HAP-1 (cell line): ENCODE measurements around the gene GPLD1.

ENCODE experiments used
- DNase-seq, 2 experiments: peaks; one replicate each; pipeline ENCODE4 v3.0.0-alpha.2; 2016 to 2020; ENCODE audit warnings: low spot score in 2 of 2
- H3K27me3 ChIP-seq: fragments of 250-450 bp; sonication (Bioruptor Pico); 2 replicates; pipeline ENCODE4 v1.5.1; 2020; ENCODE audit warnings: low read depth, mild to moderate bottlenecking, moderate library complexity
- H3K36me3 ChIP-seq: fragments of 250-450 bp; sonication (Bioruptor Pico); replicated peaks from 2 replicates; pipeline ENCODE4 v1.5.1; 2020; ENCODE audit warnings: mild to moderate bottlenecking
- H3K4me1 ChIP-seq: fragments of 250-450 bp; sonication (Bioruptor Pico); 2 replicates; pipeline ENCODE4 v1.5.1; 2020; ENCODE audit warnings: mild to moderate bottlenecking
- H3K4me3 ChIP-seq: fragments of 250-450 bp; sonication (Bioruptor Pico); 2 replicates; pipeline ENCODE4 v1.5.1; 2020; ENCODE audit warnings: mild to moderate bottlenecking, moderate library complexity
- H3K9me3 ChIP-seq: fragments of 250-450 bp; sonication (Bioruptor Pico); 2 replicates; pipeline ENCODE4 v1.5.1; 2020; ENCODE audit warnings: mild to moderate bottlenecking, moderate library complexity
- in situ Hi-C: fragments of 300-500 bp; cut with MboI; formaldehyde crosslinking; loops from 3 replicates; pipeline ENCODE4 v1.14.3; 2020; ENCODE audit warnings: low sequenced_read_pairs, inconsistent platforms, mixed read lengths

GPLD1 gene

DNA sequence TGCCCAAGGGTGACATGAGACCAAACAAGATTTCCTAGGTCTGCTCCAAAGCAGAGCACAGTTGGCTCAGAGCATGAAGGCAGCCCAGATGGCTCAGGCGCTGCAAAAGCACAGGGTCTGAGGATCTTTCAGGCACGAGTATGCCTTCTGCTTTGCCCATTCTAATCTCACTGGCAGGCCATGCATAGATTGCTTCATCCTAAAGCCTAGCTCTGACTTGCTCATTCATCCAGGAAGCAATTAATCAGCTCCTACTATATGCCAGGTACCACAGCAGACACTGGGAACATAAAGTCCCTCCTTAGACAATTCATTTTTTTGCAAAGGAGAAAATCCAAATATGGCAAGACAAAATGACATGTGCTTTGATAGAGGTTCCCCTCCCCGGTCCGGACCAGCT is 31.2 kb downstream of the GPLD1 start:
- Histone ChIP-seq H3K4me3 (no peak overlapping the region), H3K9me3 (no peaks in the 10 kb centered on the region), H3K4me1 (no peaks in the 10 kb centered on the region), H3K27me3 (no peaks in the 10 kb centered on the region), H3K36me3 (no peaks in the 10 kb centered on the region)
- in situ Hi-C loops = no loop called here
- DNase-seq = no peak

DNA sequence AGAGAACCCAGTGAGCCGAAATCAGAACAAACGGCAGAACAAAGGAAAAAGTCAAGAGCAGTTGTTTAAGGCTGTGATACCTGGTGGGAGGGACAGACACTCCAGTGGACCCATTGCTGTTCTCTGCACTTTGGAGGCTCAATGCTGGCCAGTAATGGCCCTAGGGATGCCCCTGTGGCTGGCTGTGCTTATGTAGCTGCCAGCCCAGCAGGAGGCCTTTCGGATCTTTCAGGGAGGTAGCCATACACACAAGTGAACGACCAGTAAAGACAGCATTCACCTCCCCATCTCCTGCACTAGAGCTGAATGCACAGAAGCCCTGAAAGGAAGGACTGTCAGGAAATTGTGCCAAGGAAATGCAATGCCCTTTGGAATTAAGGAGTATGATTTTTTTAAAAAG is 34.3 kb downstream of the GPLD1 start:
- Histone ChIP-seq H3K27me3 (no peaks in the 10 kb centered on the region), H3K9me3 (no peaks in the 10 kb centered on the region), H3K4me3 (no peak overlapping the region), H3K4me1 (no peaks in the 10 kb centered on the region), H3K36me3 (no peaks in the 10 kb centered on the region)
- DNase-seq = no peak
- in situ Hi-C loops = no loop called here

DNA sequence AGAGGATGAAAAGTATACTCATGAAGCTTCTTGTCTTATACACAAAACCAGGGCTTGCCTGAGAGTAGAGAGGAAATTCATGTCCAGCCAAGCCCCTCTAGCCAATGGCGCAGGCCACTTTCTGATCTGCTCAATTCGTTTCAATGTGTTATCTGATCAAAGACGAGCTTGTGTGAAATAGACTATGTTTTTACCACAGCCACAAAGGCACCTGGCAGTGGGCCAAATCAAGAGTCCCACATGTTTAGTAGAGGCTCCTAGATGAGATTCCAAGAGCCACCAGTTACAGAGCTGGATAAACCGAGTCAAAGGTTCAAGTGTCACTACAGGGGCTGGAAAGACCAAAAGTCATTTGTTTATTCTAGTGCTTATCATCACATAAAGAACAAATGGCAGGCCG is 34.9 kb downstream of the GPLD1 start:
- Histone ChIP-seq H3K4me1 (no peaks in the 10 kb centered on the region), H3K9me3 (no peaks in the 10 kb centered on the region), H3K27me3 (no peaks in the 10 kb centered on the region), H3K4me3 (no peak overlapping the region), H3K36me3 (no peaks in the 10 kb centered on the region)
- in situ Hi-C loops = no loop called here
- DNase-seq = no peak

- no peak overlapping the region for H3K4me3 ChIP-seq
- in situ Hi-C loops = no loop called here
Measured at GRCh38 chr6:24453921-24454320, 35.5 kb downstream of the GPLD1 start.

GRCh38 chr6:24451581-24452388 is 37.6 kb downstream of the GPLD1 start:
- in situ Hi-C loops = no loop called here
- no peaks in the 10 kb centered on the region for H3K36me3 ChIP-seq
- no peaks in the 10 kb centered on the region for H3K27me3 ChIP-seq
- H3K4me3 ChIP-seq = no peak overlapping the region
- H3K4me1 ChIP-seq = no peaks in the 10 kb centered on the region
- H3K9me3 ChIP-seq = no peaks in the 10 kb centered on the region
- DNase-seq = no peak

More at GRCh38 chr6:24453921-24454320, 35.5 kb downstream of the GPLD1 start:
- H3K9me3 ChIP-seq = no peaks in the 10 kb centered on the region
- H3K27me3 ChIP-seq = no peaks in the 10 kb centered on the region
- H3K36me3 ChIP-seq = no peaks in the 10 kb centered on the region
- DNase-seq = no peak
- no peaks in the 10 kb centered on the region for H3K4me1 ChIP-seq

DNA sequence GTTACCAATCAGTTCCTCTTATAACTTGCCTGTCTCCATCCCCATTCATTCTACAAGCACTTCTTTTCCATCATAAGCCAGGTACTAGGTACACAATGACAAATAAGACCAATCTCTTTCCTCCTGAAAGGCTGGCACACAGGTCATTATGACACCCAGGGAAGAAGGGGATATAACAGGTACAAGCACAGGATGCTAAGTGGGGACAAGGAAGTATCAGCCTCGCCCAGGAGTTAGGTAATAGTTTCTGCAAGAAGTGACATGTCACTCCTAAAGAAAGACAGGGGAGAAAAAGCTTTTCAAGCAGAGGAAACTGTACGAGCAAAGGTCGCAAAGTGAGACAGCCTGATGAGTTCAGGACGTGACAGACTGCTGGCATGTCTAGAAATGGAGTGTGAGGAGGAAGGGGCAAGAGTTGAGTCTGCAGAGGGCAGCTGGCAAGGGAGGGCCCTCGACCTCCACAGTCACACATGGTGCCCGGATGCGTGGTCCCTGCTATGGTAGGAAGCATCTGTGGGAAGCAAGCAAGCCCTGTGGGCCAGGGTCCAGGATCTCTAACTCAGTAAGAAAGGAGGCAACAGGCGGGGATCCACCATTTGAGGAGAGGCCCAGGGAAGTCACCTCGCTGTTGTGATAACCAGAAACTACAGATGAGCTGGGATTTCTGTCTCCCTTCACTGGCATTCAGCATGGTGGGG is 40.4 kb downstream of the GPLD1 start:
- Histone ChIP-seq H3K4me1 (no peaks in the 10 kb centered on the region), H3K4me3 (no peak overlapping the region), H3K27me3 (no peaks in the 10 kb centered on the region), H3K9me3 (no peaks in the 10 kb centered on the region), H3K36me3 (no peaks in the 10 kb centered on the region)
- in situ Hi-C loops = no loop called here
- no peak for DNase-seq

DNA sequence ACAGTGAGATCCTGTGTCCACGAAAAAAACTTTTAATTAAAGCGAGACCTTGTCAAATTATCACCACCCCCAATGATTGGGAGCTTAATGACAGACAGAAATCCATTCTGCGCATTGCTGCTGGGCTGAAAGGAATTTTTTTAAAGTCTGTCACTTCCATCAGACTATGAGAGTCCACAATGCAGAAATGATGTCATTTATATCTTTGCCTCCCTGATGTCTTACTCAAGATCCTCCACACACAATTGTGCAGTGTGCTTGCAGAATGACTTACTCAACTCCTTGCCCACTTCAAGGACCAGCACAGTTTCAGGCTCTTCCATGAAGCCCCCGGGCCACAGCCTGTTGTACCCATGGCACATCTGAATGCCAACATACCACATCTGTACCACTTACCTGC is 41.0 kb downstream of the GPLD1 start:
- in situ Hi-C loops = no loop called here
- no peak overlapping the region for H3K4me3 ChIP-seq
- H3K27me3 ChIP-seq = no peaks in the 10 kb centered on the region
- no peaks in the 10 kb centered on the region for H3K9me3 ChIP-seq
- no peak for DNase-seq
- no peaks in the 10 kb centered on the region for H3K4me1 ChIP-seq
- H3K36me3 ChIP-seq = no peaks in the 10 kb centered on the region

GRCh38 chr6:24446670-24447069 is 42.7 kb downstream of the GPLD1 start:
- no peaks in the 10 kb centered on the region for H3K36me3 ChIP-seq
- no peaks in the 10 kb centered on the region for H3K4me1 ChIP-seq
- H3K27me3 ChIP-seq = no peaks in the 10 kb centered on the region
- H3K4me3 ChIP-seq = no peak overlapping the region
- DNase-seq = no peak
- in situ Hi-C loops = no loop called here
- no peaks in the 10 kb centered on the region for H3K9me3 ChIP-seq

DNA sequence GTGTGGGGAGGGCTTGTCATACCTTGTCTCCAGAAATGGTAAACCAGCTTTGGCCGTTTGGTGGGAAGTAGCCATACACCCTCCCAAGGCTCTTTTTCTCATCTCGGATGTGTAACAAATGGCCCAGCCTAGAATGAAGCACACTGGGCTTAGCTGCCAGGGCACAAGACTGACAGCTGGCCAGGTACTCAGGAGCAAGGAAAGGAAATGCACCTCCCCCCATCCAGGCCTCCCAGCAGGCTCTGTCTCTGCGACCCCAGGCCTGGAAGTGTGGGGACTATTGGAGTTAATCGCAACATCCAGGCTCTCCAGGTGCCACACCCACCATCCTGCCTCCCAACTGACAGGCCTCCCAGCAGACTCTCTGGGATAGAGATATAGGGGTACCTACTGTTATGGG is 43.7 kb downstream of the GPLD1 start:
- DNase-seq = no peak
- Histone ChIP-seq H3K4me3 (no peak overlapping the region), H3K36me3 (no peaks in the 10 kb centered on the region), H3K27me3 (no peaks in the 10 kb centered on the region), H3K9me3 (no peaks in the 10 kb centered on the region), H3K4me1 (no peaks in the 10 kb centered on the region)
- in situ Hi-C loops = no loop called here

DNA sequence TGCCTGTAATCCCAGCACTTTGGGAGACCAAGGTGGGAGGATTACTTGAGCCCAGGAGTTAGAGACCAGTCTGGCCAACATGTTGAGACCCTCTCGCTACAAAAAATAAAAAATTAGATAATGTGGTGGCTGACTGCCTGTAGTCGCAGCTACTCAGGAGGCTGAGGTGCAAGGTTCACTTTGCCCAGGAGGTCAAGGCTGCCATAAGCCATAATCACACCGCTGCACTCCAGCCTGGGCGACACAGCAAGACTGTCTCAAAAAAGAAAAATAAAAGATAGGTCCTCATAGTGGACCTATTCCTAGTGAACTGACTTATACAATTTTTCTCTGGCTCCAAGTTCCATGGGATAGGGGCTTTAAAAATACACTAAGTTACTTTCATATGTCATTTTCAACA is 44.8 kb downstream of the GPLD1 start:
- Histone ChIP-seq H3K27me3 (no peaks in the 10 kb centered on the region), H3K4me1 (no peaks in the 10 kb centered on the region), H3K4me3 (no peak overlapping the region), H3K36me3 (no peaks in the 10 kb centered on the region), H3K9me3 (no peaks in the 10 kb centered on the region)
- in situ Hi-C loops = no loop called here
- no peak for DNase-seq

DNA sequence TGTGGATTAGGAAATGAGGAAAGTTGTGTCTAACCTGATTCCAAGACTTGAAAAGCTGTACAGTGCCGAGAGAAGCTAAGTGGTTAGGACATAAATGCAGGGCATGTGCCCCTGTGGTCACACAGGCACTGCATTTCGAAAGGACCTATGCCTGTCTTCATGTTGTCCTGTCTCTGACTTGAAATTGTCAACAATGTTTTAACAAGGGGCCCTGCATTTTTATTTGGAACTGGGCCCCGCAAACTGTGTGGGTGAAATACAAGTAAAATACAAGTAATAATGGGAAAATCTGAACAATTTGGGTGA is 47.8 kb downstream of the GPLD1 start:
- no peak overlapping the region for H3K4me3 ChIP-seq
- H3K9me3 ChIP-seq = no peaks in the 10 kb centered on the region
- in situ Hi-C loops = no loop called here
- no peaks in the 10 kb centered on the region for H3K27me3 ChIP-seq
- no peaks in the 10 kb centered on the region for H3K4me1 ChIP-seq
- no peak for DNase-seq
- no peaks in the 10 kb centered on the region for H3K36me3 ChIP-seq

GRCh38 chr6:24440897-24441598 is 48.3 kb downstream of the GPLD1 start:
- no peak for DNase-seq
- Histone ChIP-seq H3K36me3 (no peaks in the 10 kb centered on the region), H3K4me1 (no peaks in the 10 kb centered on the region), H3K27me3 (no peaks in the 10 kb centered on the region), H3K4me3 (no peak overlapping the region), H3K9me3 (no peaks in the 10 kb centered on the region)
- in situ Hi-C loops = no loop called here

- in situ Hi-C loops = no loop called here
- DNase-seq = no peak
- Histone ChIP-seq H3K4me3 (no peak overlapping the region), H3K27me3 (no peaks in the 10 kb centered on the region), H3K36me3 (no peaks in the 10 kb centered on the region), H3K9me3 (no peaks in the 10 kb centered on the region), H3K4me1 (no peaks in the 10 kb centered on the region)
Measured at GRCh38 chr6:24439858-24440539, 49.4 kb downstream of the GPLD1 start.

GRCh38 chr6:24436979-24437378 is 52.4 kb downstream of the GPLD1 start:
- H3K36me3 ChIP-seq = no peaks in the 10 kb centered on the region
- no peaks in the 10 kb centered on the region for H3K27me3 ChIP-seq
- no peaks in the 10 kb centered on the region for H3K9me3 ChIP-seq
- H3K4me1 ChIP-seq = peaks cover 3% of the 10 kb centered on the region; the same call in 1 of the 2 replicates
- in situ Hi-C loops = no loop called here
- no peak overlapping the region for H3K4me3 ChIP-seq
- no peak for DNase-seq
